HG03439 (cell line): ENCODE data around the gene TPM2.

Experiments used
- ATAC-seq: cut with Tn5 transposase; IDR thresholded peaks from one replicate; pipeline ENCODE4 v1.9.1; 2021; ENCODE audit warnings: mild to moderate bottlenecking, moderate library complexity; ENCODE audit not compliant: unreplicated experiment

The TPM2 gene

DNA sequence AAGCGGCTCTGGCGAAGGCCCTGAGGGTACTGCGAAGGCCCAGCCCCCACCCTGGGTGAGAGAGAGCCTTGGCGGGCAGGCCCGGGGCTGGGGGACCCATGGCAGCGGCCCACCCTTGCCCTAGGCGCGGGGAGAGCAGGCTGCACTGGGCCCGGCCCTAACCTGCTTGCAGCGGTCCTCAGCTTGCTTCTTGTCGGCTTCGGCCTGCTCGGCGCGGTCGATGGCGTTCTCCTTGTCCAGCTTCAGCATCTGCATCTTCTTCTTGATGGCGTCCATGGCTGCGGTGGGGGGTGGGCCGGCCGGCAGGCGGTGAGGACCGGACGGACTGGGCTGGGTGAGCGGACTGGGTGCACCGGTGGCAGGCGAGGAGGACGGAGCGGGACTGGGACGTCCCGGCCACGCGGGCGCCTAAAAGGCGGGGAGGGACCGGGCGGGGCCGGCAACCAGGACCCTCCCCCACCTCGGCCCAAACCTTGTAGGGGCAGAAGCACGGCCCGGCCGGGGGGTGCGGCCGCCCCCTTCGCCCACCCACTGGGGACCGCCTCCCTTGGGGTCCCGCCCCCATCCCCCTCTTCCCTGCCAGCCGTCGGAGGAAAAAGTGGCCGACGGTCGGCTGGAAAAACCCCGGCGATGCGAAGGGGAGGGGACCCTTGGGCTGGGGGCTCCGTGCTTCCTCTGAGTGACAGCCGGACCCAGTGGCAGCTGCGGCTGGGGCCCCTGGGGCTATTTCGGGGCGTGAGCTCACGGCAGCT lies at the start of gene TPM2:
Gene TPM2, minus strand, starts transcription at position 384 of the 752 bp plus-strand sequence. Its CDS starts 108 bp downstream, at position 276.
- no peak for ATAC-seq

GRCh38 chr9:35738924-35739323 lies 49.2 kb upstream of the TPM2 start:
- no peak for ATAC-seq

DNA sequence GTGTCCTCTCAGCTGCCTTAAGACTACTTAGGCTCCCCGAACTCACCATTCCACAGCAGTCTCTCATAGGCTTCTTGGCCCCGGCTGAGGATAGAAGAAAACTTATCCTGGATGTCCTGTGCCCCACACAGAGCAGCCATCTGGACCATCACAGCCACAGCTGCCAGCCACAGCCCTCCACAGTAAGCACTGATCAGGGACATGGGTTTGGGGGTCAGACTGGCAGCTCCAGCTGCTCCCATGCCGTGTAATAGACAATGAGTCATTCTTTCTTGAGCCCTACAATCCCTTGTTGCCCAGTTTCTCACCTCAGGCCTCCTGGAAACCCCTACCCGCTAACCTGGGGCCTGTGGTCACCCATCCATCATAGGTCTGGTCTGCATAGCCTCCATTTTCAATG lies 48.5 kb upstream of the TPM2 start:
- no peak for ATAC-seq

- no peak for ATAC-seq
Measured at GRCh38 chr9:35737143-35737542, 47.4 kb upstream of the TPM2 start.

GRCh38 chr9:35736201-35736633 lies 46.5 kb upstream of the TPM2 start:
- ATAC-seq: no peak

DNA sequence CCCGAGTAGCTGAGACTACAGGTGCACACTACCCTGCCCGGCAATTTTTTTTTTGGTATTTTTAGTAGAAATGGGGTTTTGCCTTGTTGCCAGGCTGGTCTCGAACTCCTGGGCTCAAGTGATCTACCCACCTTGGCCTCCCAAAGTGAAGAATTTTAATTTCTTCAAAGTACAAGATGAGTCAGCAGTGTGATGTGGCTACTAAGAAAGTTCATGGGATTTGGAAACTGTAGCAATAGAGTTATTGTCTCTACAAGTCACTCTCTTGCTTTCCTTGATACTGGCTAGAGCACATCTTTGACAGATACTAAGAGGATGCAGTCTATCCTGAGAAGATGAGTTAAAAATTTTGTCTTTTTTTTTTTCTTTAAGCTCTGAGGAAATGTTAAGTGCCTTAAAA lies 44.4 kb upstream of the TPM2 start:
- ATAC-seq: no peak

GRCh38 chr9:35732800-35733541 lies 43.2 kb upstream of the TPM2 start:
- peak; percentile 9 for ATAC-seq

GRCh38 chr9:35732185-35732799 lies 42.6 kb upstream of the TPM2 start, which contains the start of the genes CREB3 and TLN1:
TSS of gene CREB3 (plus strand) at chr9:35732666. CDS start at chr9:35732773, 107 bp downstream.
TSS of gene TLN1 (minus strand) at chr9:35732195. CDS start at chr9:35725694, 6,501 bp downstream.
- peak; percentile 84 for ATAC-seq

- no peak for ATAC-seq
Measured at GRCh38 chr9:35731415-35732184, 41.9 kb upstream of the TPM2 start.

- ATAC-seq: no peak
Measured at GRCh38 chr9:35730486-35730854, 40.7 kb upstream of the TPM2 start.

- ATAC-seq: no peak
Measured at GRCh38 chr9:35729700-35730485, 40.2 kb upstream of the TPM2 start.

DNA sequence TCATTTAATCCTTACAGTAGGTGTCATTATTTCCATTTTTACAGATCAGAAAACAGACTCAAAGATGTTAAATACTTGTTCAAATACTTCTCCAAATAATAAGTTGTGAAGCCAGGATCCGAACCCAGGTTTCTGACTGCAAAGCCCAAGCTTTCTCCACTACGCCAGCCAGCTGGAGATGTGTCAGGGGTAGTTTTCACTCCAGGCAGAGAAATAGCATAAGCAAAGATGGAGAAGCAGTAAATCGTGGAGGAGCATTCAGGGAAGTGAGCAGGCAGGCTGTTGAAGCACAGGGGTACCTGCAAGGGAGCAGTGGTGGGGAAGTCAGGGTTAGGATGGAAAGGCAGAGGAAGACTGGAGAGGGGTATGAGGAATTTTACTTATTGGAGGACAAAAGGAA lies 39.4 kb upstream of the TPM2 start:
- ATAC-seq: no peak

- no peak for ATAC-seq
Measured at GRCh38 chr9:35728041-35728971, 38.6 kb upstream of the TPM2 start.

GRCh38 chr9:35727676-35728040 lies 37.9 kb upstream of the TPM2 start:
- ATAC-seq: no peak

DNA sequence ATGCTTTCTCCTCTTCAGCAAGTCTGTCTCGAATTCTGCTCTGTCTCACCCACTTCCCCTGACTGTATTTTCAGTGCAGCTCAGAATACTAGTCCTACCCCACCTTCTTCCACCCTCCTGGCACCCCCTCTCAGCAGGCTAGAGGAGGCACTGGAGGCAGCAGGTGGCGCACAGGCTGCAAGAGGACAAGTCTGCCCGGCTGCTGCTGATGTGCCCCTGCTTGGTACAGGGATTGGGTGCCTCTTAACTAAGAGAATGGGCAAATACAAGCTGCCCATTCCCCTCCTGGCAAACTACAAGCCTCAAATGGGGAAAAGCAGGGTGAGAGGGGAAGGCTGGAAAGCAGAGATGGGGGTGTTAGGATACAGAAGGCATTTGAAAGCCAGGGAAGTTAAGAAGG lies 37.2 kb upstream of the TPM2 start:
- ATAC-seq: no peak

DNA sequence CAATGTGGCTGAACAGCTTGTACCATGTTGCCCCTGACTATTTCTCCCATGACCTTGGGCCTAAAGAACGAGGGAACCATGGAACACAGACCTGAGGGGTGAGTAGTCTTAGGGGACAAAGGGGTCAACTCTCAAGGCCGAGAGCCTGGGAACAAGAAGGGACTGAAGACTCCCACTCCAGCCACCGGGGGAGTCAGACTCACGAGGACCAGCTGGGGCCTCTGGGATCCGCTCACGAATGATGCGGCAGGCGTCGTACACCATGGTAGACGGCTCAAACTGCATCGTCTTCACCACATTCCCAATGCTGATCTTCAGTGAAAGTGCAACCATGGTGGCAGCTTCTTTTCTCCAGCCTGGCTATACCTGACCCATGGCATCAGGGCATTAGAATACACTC lies 35.6 kb upstream of the TPM2 start:
- no peak for ATAC-seq

DNA sequence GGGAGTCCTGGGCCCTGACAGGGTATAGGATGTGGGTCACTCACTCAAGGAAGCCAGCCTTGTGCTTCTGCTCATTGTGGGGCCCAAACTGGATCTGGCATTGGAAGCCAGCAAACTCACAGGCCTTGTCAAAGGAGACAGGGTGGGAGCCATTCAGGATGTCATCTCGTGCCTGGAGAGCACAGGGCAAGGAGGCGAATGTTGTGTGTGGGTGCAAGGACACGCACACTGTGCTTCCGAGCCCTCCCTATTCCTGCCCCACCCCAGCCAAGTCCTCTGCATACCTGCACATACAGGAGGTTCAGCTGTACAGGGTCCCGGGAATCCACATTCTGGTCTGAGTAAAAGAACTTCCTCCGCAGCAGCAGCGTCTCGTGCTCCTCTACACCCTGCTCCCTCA lies 34.2 kb upstream of the TPM2 start:
- no peak for ATAC-seq

DNA sequence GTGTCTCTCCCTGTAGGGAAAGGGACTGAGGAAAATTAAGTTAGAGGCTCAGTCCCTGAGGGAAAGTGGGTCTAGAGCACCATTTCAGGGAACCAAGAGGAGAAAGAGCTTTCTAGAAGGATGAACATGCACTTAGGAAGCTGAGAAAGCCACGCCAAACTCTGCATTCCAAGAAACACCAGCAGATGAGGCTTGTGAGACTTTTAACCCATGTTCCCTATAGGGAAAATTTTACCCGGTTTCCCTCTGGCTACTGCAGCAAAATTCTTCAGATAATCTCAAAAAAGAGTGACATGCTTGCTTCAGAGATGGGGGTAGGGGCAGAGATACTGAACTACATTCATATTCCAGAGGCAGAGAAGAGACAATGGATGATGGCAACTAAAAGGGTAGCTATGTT lies 33.7 kb upstream of the TPM2 start:
- ATAC-seq: no peak

DNA sequence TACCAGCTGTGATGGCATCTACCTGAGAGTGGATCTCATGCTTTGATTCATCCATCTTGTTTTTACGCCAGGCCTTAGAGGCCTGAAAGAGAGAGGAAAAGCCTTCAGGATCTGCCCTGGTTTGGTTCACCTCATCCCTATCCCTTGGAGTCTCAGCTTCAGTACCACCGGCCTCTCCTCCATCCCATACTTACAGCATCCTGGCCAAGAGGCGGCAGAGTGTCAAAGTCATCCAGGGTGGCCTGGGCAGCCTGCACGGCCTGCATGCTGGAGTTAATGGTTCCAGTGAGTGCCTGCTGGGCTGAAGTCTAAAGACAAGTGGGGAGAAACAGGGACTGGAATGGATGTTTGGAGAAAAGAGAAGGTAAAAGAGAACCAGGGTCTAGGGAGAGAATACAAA lies 29.8 kb upstream of the TPM2 start:
- no peak for ATAC-seq
